K562 (cell line): ENCODE data around the gene BCL10. TPM values are rescaled to one million over a fixed set of nuclear protein-coding genes. Genes with fewer than 3 reads are reported as not detected.

Experiments
- ATAC-seq: fragments of 200-7000 bp; cut with Tn5 transposase; 3 replicates; pipeline ENCODE4 v1.9.1; 2020; ENCODE audit warnings: moderate library complexity
- BruUV-seq: library from RNA; stranded (reverse); fragments of 400-500 nt; replicated peaks from 2 replicates; lab custom pipeline; 2021; lab: Mats Ljungman, UMichigan
- CTCF ChIA-PET: fragments of 300-600 bp; formaldehyde crosslinking; extraction: SDS; loops from one replicate; lab custom pipeline; 2021; ENCODE audit warnings: low intra/inter-chr PET ratio; lab: Yijun Ruan, JAX
- POLR2A ChIA-PET: fragments of 300-600, 350-650 bp; sonication (Branson Sonifier 250); formaldehyde crosslinking; extraction: SDS; loops from one replicate; lab custom pipeline; 2021; ENCODE audit warnings: antibody characterized with exemption, inconsistent platforms; lab: Yijun Ruan, JAX
- DNase-seq, 4 experiments: peaks; one replicate each; pipeline versions ENCODE4 v3.0.0 to v3.0.0-alpha.2; 2011 to 2018; ENCODE audit warnings: low spot score in 3 of 4, mixed read lengths in 3 of 4; ENCODE audit errors: extremely low read depth in 1 of 4
- FAIRE-seq: peaks from 2 replicates; lab custom pipeline; 2011; peaks lifted over from hg19 to GRCh38; lab: Jason Lieb, UNC
- H2AFZ ChIP-seq: 2 replicates; pipeline ENCODE4 v1.6.0; 2011; ENCODE audit warnings: low read depth, low read length, control low read depth, inconsistent platforms
- H3K27ac ChIP-seq: fragments of 200-600 bp; 3 replicates; pipeline ENCODE4 v1.8.0; 2011; ENCODE audit warnings: low read depth, mild to moderate bottlenecking, control low read depth, inconsistent platforms, low read length, moderate library complexity, mixed read lengths; ENCODE audit errors: extremely low read depth
- H3K27me3 ChIP-seq, 2 experiments: fragments of 300-600 bp in 1 of 2; 2 replicates in 1 of 2; 3 replicates in 1 of 2; pipeline versions ENCODE4 v1.6.0 to v1.8.0; 2011; ENCODE audit warnings: inconsistent platforms in 2 of 2, low read length in 2 of 2, mild to moderate bottlenecking in 1 of 2, mixed read lengths in 1 of 2, moderate library complexity in 1 of 2; ENCODE audit not compliant: control insufficient read depth in 2 of 2, insufficient read depth in 2 of 2
- H3K36me3 ChIP-seq: fragments of 300-600 bp; 3 replicates; pipeline ENCODE4 v1.8.0; 2011; ENCODE audit warnings: mild to moderate bottlenecking, low read length, inconsistent platforms; ENCODE audit not compliant: control insufficient read depth, insufficient read depth
- H3K4me1 ChIP-seq, 2 experiments: fragments of 200-600 bp in 1 of 2; replicated peaks in 1 of 2; 2 replicates in 1 of 2; 3 replicates in 1 of 2; pipeline versions ENCODE4 v1.5.1 to v1.8.0; 2011; ENCODE audit warnings: inconsistent platforms in 2 of 2, low read length in 2 of 2, mild to moderate bottlenecking in 1 of 2, mixed read lengths in 1 of 2, moderate library complexity in 1 of 2; ENCODE audit not compliant: control insufficient read depth in 2 of 2, insufficient read depth in 2 of 2
- H3K4me2 ChIP-seq: 2 replicates; pipeline ENCODE4 v1.6.1; 2011; ENCODE audit warnings: low read length, control low read depth, inconsistent platforms, mixed read lengths; ENCODE audit not compliant: insufficient read depth
- H3K4me3 ChIP-seq: fragments of 200-600 bp; sonication (generic), shearing (Covaris generic); 2 replicates; pipeline ENCODE4 v1.5.1; 2016; ENCODE audit warnings: control low read depth, inconsistent platforms
- H3K79me2 ChIP-seq: fragments of 200-600 bp; 3 replicates; pipeline ENCODE4 v1.8.0; 2011; ENCODE audit warnings: low read length, inconsistent platforms; ENCODE audit not compliant: control insufficient read depth, insufficient read depth
- H3K9ac ChIP-seq, 2 experiments: 2 replicates each; pipeline versions ENCODE4 v1.6.0 to v1.6.1; 2011; ENCODE audit warnings: low read depth in 2 of 2, low read length in 2 of 2, control low read depth in 1 of 2, inconsistent platforms in 1 of 2, mild to moderate bottlenecking in 1 of 2, mixed read lengths in 1 of 2; ENCODE audit not compliant: insufficient read depth in 1 of 2
- H3K9me1 ChIP-seq: one replicate; pipeline ENCODE4 v1.6.0; 2011; ENCODE audit warnings: inconsistent platforms, mild to moderate bottlenecking, low read length, moderate library complexity; ENCODE audit not compliant: control insufficient read depth, insufficient read depth
- H3K9me3 ChIP-seq: replicated peaks from 2 replicates; pipeline ENCODE4 v1.5.1; 2011; ENCODE audit warnings: low read depth, low read length, inconsistent platforms; ENCODE audit not compliant: control insufficient read depth, insufficient read depth
- H4K20me1 ChIP-seq: replicated peaks from 2 replicates; pipeline ENCODE4 v1.6.1; 2011; ENCODE audit warnings: low read length, inconsistent platforms, mixed read lengths; ENCODE audit not compliant: control insufficient read depth, insufficient read depth
- DACH1 ChIP-seq: fragments of 450-650 bp; IDR thresholded peaks from 2 replicates; pipeline ENCODE4 v1.6.1; 2018; ENCODE audit not compliant: partially characterized antibody
- EP400 ChIP-seq: fragments of 450-650 bp; IDR thresholded peaks from 2 replicates; pipeline ENCODE4 v1.6.1; 2017; ENCODE audit warnings: antibody characterized with exemption, mild to moderate bottlenecking, moderate library complexity
- GTF2F1 ChIP-seq: IDR thresholded peaks from 2 replicates; pipeline ENCODE4 v1.6.1; 2011; ENCODE audit warnings: low read depth, low read length, improper control_type of control experiment
- KDM4B ChIP-seq, 2 experiments: fragments of 450-650 bp in 1 of 2; sonication (generic) in 1 of 2; IDR thresholded peaks; 2 replicates each; pipeline ENCODE4 v1.6.1; 2016 to 2017; ENCODE audit warnings: borderline replicate concordance in 2 of 2, antibody characterized with exemption in 1 of 2, low read depth in 1 of 2, mild to moderate bottlenecking in 1 of 2
- PHB ChIP-seq: fragments of 250-450 bp; sonication (Bioruptor Pico); IDR thresholded peaks from 2 replicates; pipeline ENCODE4 v1.5.0; 2021
- PTBP1 ChIP-seq: fragments of 200-400 bp; formaldehyde crosslinking; IDR thresholded peaks from 2 replicates; pipeline ENCODE4 v1.6.1; 2017; ENCODE audit warnings: low read depth, low read length
- SUPT5H ChIP-seq: fragments of 450-650 bp; IDR thresholded peaks from 2 replicates; pipeline ENCODE4 v1.6.1; 2016
- TAF7 ChIP-seq: fragments of 450-650 bp; IDR thresholded peaks from 2 replicates; pipeline ENCODE4 v1.6.1; 2016; ENCODE audit warnings: missing genetic modification characterization, missing compliant biosample characterization
- TBP ChIP-seq: optimal IDR thresholded peaks from 2 replicates; pipeline ENCODE3; 2011; ENCODE audit warnings: low read depth, low read length, improper control_type of control experiment
- TCF7L2 ChIP-seq: fragments of 150-350 bp; IDR thresholded peaks from 2 replicates; pipeline ENCODE4 v1.6.1; 2016; ENCODE audit warnings: low read depth, mild to moderate bottlenecking, low read length, moderate library complexity
- TRIM28 ChIP-seq: fragments of 450-650 bp; IDR thresholded peaks from 2 replicates; pipeline ENCODE4 v1.6.1; 2017
- ZNF609 ChIP-seq: sonication (generic); formaldehyde crosslinking; IDR thresholded peaks from 2 replicates; pipeline ENCODE4 v1.8.1; 2023; ENCODE audit warnings: missing genetic modification reagents, mild to moderate bottlenecking, borderline replicate concordance
- WGBS: fragments of 100-300 bp; shearing (Covaris generic); methylation state at CpG from one replicate; pipeline ENCODE4 v1.1.6; 2016; ENCODE audit warnings: low coverage, mixed read lengths; ENCODE audit not compliant: insufficient coverage; ENCODE audit errors: missing lambda C conversion rate; 5-methylcytosine and 5-hydroxymethylcytosine counted together
- in situ Hi-C: fragments of 300-500 bp; cut with MboI; formaldehyde crosslinking; loops from 4 replicates; pipeline ENCODE4 v1.15.0; 2018; ENCODE audit warnings: inconsistent platforms, mixed read lengths
- intact Hi-C: fragments of 100-400 bp; cut with micrococcal nuclease; formaldehyde crosslinking; loops from 2 replicates; pipeline ENCODE4 v1.14.2; 2022
- polyA plus RNA-seq, 8 experiments: library from polyadenylated mRNA; depleted of rRNA in 4 of 8; stranded (reverse) in 5 of 8; unstranded in 3 of 8; fragments of >200 nt; fragmentation: Nextera tagmentation in 2 of 8; fragmentation: Illumina TruSeq in 1 of 8; extraction: Ambion mirVana in 2 of 8; extraction: Trizol in 1 of 8; gene quantifications; 2 replicates each; pipeline versions ENCODE4 v1.2.1 to v1.2.3, GENCODE V29; 2011 to 2014; ENCODE audit warnings: inconsistent platforms in 1 of 8, missing spikeins in 1 of 8
- total RNA-seq, 7 experiments: library from RNA; depleted of rRNA in 6 of 7; stranded (reverse); fragments of >200 nt in 6 of 7; fragmentation: Illumina TruSeq in 2 of 7; extraction: Trizol in 2 of 7; gene quantifications; 2 replicates each; pipeline versions ENCODE4 v1.2.1 to v1.2.3, GENCODE V29; 2011 to 2021; ENCODE audit warnings: low replicate concordance in 1 of 7
- TF ChIP-seq, protein P1 (sequence below): fragments of 450-650 bp; IDR thresholded peaks from 2 replicates; pipeline ENCODE4 v1.7.0; 2016; ENCODE audit warnings: borderline replicate concordance
- TF ChIP-seq, protein P2 (sequence below): IDR thresholded peaks from 3 replicates; pipeline ENCODE4 v1.6.1; 2011; ENCODE audit warnings: borderline replicate concordance, mild to moderate bottlenecking, moderate library complexity; ENCODE audit not compliant: insufficient read length; ENCODE audit errors: extremely low read depth

BCL10 gene
- total and polyA plus RNA-seq, 9 of the 15 experiments (the other 6 are each of a cell fraction or from before 2014, with no cell fraction given): 8.0 to 19.4 (median 12.3) TPM

DNA sequence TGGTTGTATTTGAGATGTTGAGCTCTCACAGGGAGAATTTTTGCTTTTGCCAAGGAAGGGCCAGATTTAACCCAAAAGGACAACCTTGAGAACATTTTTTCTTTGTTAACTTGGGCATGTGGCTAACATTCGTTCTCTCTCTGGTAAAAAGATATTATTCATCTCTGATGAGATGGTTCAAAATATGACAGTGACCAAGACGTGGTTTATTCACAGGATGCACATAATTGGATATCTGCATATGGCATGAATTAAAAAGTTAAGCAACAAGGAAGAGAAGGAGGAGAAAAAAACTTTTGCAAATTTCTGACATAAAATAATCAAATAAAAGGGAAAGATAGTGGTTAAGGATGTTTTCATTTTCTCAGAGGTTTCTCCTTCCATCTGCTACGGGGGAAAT is 43.1 kb upstream of the BCL10 start:
- Histone ChIP-seq H3K9ac (no peak overlapping the region), H3K4me1 (no peaks in the 10 kb centered on the region), H3K4me3 (no peak overlapping the region), H3K27me3 (peaks cover 5 to 7% of the 10 kb centered on the region in 2 experiments; a peak in 3 of 5 replicates), H4K20me1 (no peaks in the 10 kb centered on the region), H3K9me1 (no peaks in the 10 kb centered on the region), H2AFZ (no peak overlapping the region), H3K36me3 (no peaks in the 10 kb centered on the region), H3K27ac (no peak overlapping the region), H3K79me2 (no peaks in the 10 kb centered on the region), H3K9me3 (no peaks in the 10 kb centered on the region), H3K4me2 (no peak overlapping the region)
- ChIA-PET POLR2A (no interaction called here), CTCF (no interaction called here)
- ATAC-seq: no peak
- FAIRE-seq: no peak
- WGBS: 3% methylated on average over 3 of the region's 3 CpGs
- intact Hi-C loops (no loop called here), in situ Hi-C loops (no loop called here)
- no peak for DNase-seq
- BruUV-seq: no TSS peak
- TF ChIP-seq, protein P1, sequence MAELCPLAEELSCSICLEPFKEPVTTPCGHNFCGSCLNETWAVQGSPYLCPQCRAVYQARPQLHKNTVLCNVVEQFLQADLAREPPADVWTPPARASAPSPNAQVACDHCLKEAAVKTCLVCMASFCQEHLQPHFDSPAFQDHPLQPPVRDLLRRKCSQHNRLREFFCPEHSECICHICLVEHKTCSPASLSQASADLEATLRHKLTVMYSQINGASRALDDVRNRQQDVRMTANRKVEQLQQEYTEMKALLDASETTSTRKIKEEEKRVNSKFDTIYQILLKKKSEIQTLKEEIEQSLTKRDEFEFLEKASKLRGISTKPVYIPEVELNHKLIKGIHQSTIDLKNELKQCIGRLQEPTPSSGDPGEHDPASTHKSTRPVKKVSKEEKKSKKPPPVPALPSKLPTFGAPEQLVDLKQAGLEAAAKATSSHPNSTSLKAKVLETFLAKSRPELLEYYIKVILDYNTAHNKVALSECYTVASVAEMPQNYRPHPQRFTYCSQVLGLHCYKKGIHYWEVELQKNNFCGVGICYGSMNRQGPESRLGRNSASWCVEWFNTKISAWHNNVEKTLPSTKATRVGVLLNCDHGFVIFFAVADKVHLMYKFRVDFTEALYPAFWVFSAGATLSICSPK: no peak
- TF ChIP-seq ZNF609 (CRISPR knock-in tag) (no peak), SUPT5H (no peak), PHB (CRISPR knock-in tag) (no peak), EP400 (no peak), GTF2F1 (no peak), DACH1 (no peak), PTBP1 (no peak), KDM4B (IDR thresholded peaks at IDR 0.05; ENCODE audit: borderline replicate concordance in 2 of 2, low read depth in 1 of 2) (no peak), TRIM28 (no peak), TBP (no peak), TAF7 (no peak), TCF7L2 (no peak)
- TF ChIP-seq, protein P2, sequence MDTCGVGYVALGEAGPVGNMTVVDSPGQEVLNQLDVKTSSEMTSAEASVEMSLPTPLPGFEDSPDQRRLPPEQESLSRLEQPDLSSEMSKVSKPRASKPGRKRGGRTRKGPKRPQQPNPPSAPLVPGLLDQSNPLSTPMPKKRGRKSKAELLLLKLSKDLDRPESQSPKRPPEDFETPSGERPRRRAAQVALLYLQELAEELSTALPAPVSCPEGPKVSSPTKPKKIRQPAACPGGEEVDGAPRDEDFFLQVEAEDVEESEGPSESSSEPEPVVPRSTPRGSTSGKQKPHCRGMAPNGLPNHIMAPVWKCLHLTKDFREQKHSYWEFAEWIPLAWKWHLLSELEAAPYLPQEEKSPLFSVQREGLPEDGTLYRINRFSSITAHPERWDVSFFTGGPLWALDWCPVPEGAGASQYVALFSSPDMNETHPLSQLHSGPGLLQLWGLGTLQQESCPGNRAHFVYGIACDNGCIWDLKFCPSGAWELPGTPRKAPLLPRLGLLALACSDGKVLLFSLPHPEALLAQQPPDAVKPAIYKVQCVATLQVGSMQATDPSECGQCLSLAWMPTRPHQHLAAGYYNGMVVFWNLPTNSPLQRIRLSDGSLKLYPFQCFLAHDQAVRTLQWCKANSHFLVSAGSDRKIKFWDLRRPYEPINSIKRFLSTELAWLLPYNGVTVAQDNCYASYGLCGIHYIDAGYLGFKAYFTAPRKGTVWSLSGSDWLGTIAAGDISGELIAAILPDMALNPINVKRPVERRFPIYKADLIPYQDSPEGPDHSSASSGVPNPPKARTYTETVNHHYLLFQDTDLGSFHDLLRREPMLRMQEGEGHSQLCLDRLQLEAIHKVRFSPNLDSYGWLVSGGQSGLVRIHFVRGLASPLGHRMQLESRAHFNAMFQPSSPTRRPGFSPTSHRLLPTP: no peak
